Stimulated activated CD8-positive, alpha-beta memory T cell treated with anti-CD3 and anti-CD28 coated beads, Interleukin-7, amount 100 ng/mL, for 24 hours (primary cell): ENCODE data around the gene PDE6B.

ENCODE experiments used
- DNase-seq: peaks from one replicate; pipeline ENCODE4 v3.0.0-alpha.2; 2020; ENCODE audit warnings: low read depth

PDE6B gene

GRCh38 chr4:600850-601515, 24.4 kb upstream of the PDE6B start:
- DNase-seq = peak; percentile 20

GRCh38 chr4:601612-602558, 23.5 kb upstream of the PDE6B start:
- DNase-seq = no peak

GRCh38 chr4:602559-602942, 22.8 kb upstream of the PDE6B start:
- DNase-seq = peak; percentile 49

GRCh38 chr4:604131-604530, 21.2 kb upstream of the PDE6B start:
- DNase-seq = no peak

GRCh38 chr4:605702-606425, 19.5 kb upstream of the PDE6B start:
- no peak for DNase-seq

- no peak for DNase-seq
Measured at GRCh38 chr4:608236-608635, 17.1 kb upstream of the PDE6B start.

GRCh38 chr4:609400-610050, 15.8 kb upstream of the PDE6B start:
- DNase-seq = no peak

GRCh38 chr4:610411-611261, 14.7 kb upstream of the PDE6B start:
- no peak for DNase-seq

- DNase-seq = no peak
Measured at GRCh38 chr4:612052-612748, 13.2 kb upstream of the PDE6B start.

GRCh38 chr4:612749-613125, 12.6 kb upstream of the PDE6B start:
- DNase-seq = no peak

GRCh38 chr4:613126-613525, 12.2 kb upstream of the PDE6B start:
- no peak for DNase-seq

- no peak for DNase-seq
Measured at GRCh38 chr4:616091-616490, 9.3 kb upstream of the PDE6B start.

GRCh38 chr4:616911-617643, 8.3 kb upstream of the PDE6B start:
- no peak for DNase-seq

- DNase-seq = no peak
Measured at GRCh38 chr4:617644-618641, 7.4 kb upstream of the PDE6B start.

GRCh38 chr4:620201-620600, 5.2 kb upstream of the PDE6B start:
- DNase-seq = no peak

GRCh38 chr4:620851-621261, 4.5 kb upstream of the PDE6B start:
- no peak for DNase-seq

- DNase-seq = no peak
Measured at GRCh38 chr4:621296-622070, 3.9 kb upstream of the PDE6B start.
